Measurements from ENCODE around the gene CENPW.

The CENPW gene

DNA sequence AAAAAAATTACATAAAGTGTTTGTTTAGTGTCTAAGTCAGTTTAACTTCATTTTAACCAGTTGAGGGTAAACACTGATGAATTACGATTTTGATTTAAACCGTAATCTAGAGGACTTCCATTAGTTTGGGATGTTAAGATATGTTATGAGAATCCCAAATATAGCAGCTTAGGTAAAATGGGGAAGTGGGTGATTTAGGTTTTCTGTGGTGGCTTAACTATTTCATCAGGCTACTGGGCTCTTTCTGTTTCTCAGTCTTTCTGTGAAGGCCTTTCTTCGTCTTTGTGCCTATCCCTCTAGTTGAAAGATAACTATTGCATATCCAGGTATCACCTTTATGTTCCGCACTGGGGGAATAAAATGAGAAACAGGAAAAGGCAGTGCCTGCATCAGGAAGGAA, 27.9 kb downstream of the CENPW start:
- H3K36me3 ChIP-seq (ENCODE audit: low read depth): no peaks in the 10 kb centered on the region
- ATAC-seq (ENCODE audit: low read depth) (no peak), DNase-seq (ENCODE audit: low spot score) (no peak)
- no peaks in the 10 kb centered on the region for H3K27me3 ChIP-seq (ENCODE audit: insufficient read depth, poor library complexity, severe bottlenecking)
- no peaks in the 10 kb centered on the region for H3K4me1 ChIP-seq (ENCODE audit: insufficient read depth, poor library complexity, severe bottlenecking)
- H3K9me3 ChIP-seq (ENCODE audit: severe bottlenecking): no peaks in the 10 kb centered on the region
- H3K27ac ChIP-seq (ENCODE audit: poor library complexity, severe bottlenecking): no peak overlapping the region
- TF ChIP-seq, protein P1, sequence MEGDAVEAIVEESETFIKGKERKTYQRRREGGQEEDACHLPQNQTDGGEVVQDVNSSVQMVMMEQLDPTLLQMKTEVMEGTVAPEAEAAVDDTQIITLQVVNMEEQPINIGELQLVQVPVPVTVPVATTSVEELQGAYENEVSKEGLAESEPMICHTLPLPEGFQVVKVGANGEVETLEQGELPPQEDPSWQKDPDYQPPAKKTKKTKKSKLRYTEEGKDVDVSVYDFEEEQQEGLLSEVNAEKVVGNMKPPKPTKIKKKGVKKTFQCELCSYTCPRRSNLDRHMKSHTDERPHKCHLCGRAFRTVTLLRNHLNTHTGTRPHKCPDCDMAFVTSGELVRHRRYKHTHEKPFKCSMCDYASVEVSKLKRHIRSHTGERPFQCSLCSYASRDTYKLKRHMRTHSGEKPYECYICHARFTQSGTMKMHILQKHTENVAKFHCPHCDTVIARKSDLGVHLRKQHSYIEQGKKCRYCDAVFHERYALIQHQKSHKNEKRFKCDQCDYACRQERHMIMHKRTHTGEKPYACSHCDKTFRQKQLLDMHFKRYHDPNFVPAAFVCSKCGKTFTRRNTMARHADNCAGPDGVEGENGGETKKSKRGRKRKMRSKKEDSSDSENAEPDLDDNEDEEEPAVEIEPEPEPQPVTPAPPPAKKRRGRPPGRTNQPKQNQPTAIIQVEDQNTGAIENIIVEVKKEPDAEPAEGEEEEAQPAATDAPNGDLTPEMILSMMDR (IDR thresholded peaks at IDR 0.05; ENCODE audit: poor library complexity, severe bottlenecking): no peak
- no peak overlapping the region for H3K4me3 ChIP-seq (ENCODE audit: severe bottlenecking)

DNA sequence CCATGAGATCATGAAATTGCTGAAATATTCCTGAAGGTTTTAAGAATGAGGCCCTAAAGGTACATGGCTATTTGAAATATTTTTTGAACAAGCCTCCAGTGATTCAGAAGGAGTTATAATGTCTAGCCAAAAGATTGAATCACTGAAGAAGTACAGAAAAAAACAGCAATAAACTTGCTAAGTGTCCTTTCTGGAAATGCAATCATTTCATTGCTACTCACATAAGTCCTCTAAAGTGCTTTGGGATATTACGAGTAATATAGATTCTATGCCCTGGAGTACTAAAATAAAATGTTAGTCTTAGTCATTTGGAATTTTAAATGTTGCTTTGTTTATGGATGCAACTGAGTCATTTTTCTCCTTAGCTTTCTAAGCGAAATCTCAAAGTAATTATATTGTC, 32.7 kb downstream of the CENPW start:
- DNase-seq (ENCODE audit: low spot score) (no peak), ATAC-seq (ENCODE audit: low read depth) (no peak)
- H3K4me1 ChIP-seq (ENCODE audit: insufficient read depth, poor library complexity, severe bottlenecking): no peaks in the 10 kb centered on the region
- no peaks in the 10 kb centered on the region for H3K36me3 ChIP-seq (ENCODE audit: low read depth)
- H3K27me3 ChIP-seq (ENCODE audit: insufficient read depth, poor library complexity, severe bottlenecking): no peaks in the 10 kb centered on the region
- H3K27ac ChIP-seq (ENCODE audit: poor library complexity, severe bottlenecking): no peak overlapping the region
- no peaks in the 10 kb centered on the region for H3K9me3 ChIP-seq (ENCODE audit: severe bottlenecking)
- H3K4me3 ChIP-seq (ENCODE audit: severe bottlenecking): no peak overlapping the region
- TF ChIP-seq, protein P1 (IDR thresholded peaks at IDR 0.05; ENCODE audit: poor library complexity, severe bottlenecking): no peak

DNA sequence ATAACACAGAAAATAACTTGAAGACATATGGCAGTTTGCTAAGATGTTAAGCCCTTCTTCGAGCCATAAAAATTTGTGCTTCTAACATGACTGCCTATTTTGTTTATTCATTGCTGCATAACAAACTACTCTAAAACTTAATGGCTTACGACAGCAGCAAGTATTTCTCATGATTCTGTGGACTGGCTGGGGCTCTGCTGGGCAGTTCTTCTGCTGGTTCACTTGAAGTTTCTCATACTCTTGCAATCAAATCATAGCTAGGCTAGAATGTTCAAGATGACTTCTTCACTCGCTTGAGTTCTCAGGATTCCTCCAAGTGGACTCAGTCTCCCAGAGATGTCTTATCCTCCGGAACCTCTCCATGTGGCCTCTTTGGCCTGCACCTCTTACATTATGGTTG, 33.4 kb downstream of the CENPW start:
- TF ChIP-seq, protein P1 (IDR thresholded peaks at IDR 0.05; ENCODE audit: poor library complexity, severe bottlenecking): no peak
- H3K4me3 ChIP-seq (ENCODE audit: severe bottlenecking): no peak overlapping the region
- no peaks in the 10 kb centered on the region for H3K4me1 ChIP-seq (ENCODE audit: insufficient read depth, poor library complexity, severe bottlenecking)
- no peaks in the 10 kb centered on the region for H3K27me3 ChIP-seq (ENCODE audit: insufficient read depth, poor library complexity, severe bottlenecking)
- no peak for DNase-seq (ENCODE audit: low spot score)
- no peaks in the 10 kb centered on the region for H3K36me3 ChIP-seq (ENCODE audit: low read depth)
- no peak for ATAC-seq (ENCODE audit: low read depth)
- no peak overlapping the region for H3K27ac ChIP-seq (ENCODE audit: poor library complexity, severe bottlenecking)
- H3K9me3 ChIP-seq (ENCODE audit: severe bottlenecking): no peaks in the 10 kb centered on the region

DNA sequence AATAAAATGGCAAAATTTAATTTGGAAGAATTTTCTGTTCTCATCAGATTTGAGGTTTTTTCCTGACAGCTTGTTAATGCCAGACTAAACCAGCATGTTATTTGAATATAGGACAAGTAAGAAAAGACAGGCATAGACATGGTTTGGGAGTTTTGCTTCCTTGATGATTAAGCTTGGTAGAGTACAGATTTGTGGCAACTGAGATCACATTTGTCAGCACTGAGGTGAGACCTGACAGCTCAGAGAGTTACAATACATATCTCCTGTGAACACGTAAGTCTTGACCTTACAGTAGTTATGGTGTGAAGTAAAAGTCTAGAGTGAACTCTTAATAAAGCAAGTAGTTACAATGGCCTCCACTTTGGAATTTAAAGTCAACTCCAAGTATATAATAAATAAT, 34.5 kb downstream of the CENPW start:
- no peaks in the 10 kb centered on the region for H3K9me3 ChIP-seq (ENCODE audit: severe bottlenecking)
- H3K4me1 ChIP-seq (ENCODE audit: insufficient read depth, poor library complexity, severe bottlenecking): no peaks in the 10 kb centered on the region
- ATAC-seq (ENCODE audit: low read depth): no peak
- no peak overlapping the region for H3K4me3 ChIP-seq (ENCODE audit: severe bottlenecking)
- TF ChIP-seq, protein P1 (IDR thresholded peaks at IDR 0.05; ENCODE audit: poor library complexity, severe bottlenecking): no peak
- DNase-seq (ENCODE audit: low spot score): no peak
- H3K27me3 ChIP-seq (ENCODE audit: insufficient read depth, poor library complexity, severe bottlenecking): no peaks in the 10 kb centered on the region
- no peak overlapping the region for H3K27ac ChIP-seq (ENCODE audit: poor library complexity, severe bottlenecking)
- H3K36me3 ChIP-seq (ENCODE audit: low read depth): no peaks in the 10 kb centered on the region

DNA sequence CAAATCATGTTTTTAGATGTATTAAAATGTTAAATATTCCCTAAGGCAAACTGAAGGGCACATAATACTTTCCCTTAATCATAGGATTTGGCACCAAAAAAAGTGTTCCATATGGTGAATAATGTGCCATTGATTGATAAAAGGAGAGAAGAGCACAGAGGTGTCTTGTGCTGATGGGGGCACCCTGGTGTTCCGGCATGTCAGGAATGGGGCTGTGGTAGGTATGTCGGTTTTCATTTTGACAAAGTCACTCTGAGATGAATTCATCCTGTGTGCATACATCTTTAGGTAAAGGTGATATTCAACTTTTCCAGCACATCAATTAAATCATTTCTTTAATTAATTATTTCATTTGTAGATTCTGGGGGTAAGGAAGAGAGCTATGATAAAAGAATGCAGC, 36.8 kb downstream of the CENPW start:
- ATAC-seq (ENCODE audit: low read depth): no peak
- no peak for DNase-seq (ENCODE audit: low spot score)
- Histone ChIP-seq H3K27me3 (ENCODE audit: insufficient read depth, poor library complexity, severe bottlenecking) (no peaks in the 10 kb centered on the region), H3K4me1 (ENCODE audit: insufficient read depth, poor library complexity, severe bottlenecking) (no peaks in the 10 kb centered on the region), H3K9me3 (ENCODE audit: severe bottlenecking) (no peaks in the 10 kb centered on the region), H3K4me3 (ENCODE audit: severe bottlenecking) (no peak overlapping the region), H3K27ac (ENCODE audit: poor library complexity, severe bottlenecking) (no peak overlapping the region), H3K36me3 (ENCODE audit: low read depth) (no peaks in the 10 kb centered on the region)
- TF ChIP-seq, protein P1 (IDR thresholded peaks at IDR 0.05; ENCODE audit: poor library complexity, severe bottlenecking): no peak

All from RWPE2 (cell line).